ENCODE measurements around the gene ARHGAP4. TPM values are rescaled to one million over a fixed set of nuclear protein-coding genes. Genes with fewer than 3 reads are reported as not detected.
A peak's percentile ranks its signal among the peaks of the same experiment; 100 is the strongest.

Gene ARHGAP4
- total and polyA plus RNA-seq, 7 donors, result 8.4 to 122 (median 17.3) TPM

DNA sequence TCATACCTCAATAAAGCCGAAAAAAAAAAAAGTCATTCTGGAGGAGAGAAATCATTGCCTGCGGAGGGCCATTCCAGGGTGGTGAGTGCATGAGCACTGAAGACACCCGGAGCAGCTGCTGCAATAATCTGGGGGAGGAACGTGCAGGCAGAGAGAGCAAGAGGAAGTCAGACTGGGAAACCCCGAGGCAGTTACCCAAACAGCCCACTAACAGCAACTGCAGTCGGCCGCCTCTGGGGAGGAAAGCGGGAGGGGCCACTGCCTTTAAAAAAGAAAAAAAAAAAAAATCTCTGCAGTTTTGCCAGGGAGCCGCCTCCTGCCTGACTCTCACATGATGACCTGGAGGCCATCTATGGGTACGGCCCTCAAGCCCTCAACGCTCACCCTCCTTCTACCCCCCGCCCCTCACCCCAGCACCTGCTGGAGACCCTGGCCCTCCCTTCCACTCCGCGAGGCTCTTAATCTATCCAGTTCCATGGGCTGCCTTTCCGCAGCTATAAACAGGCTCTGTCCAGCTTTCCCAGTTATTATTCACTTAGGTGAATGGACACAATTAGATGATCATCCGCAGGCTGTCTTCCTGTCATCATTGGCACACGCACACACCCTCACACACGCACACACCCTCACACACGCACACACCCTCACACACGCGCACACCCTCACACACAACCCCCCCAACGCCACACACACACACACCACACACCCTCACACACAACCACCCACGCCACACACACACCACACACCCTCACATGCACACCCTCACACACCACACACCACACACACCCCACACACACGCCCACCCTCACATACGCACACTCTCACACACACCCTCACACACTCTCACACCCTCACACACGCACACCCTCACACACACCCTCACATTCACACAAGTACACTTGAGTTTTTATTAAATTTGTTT lies 25.0 kb downstream of the ARHGAP4 start:
- Histone ChIP-seq H3K27me3 (no peaks in the 10 kb centered on the region), H3K4me1 (peaks cover 0 to 15% (median 5%) of the 10 kb centered on the region in 4 donors), H3K36me3 (no peaks in the 10 kb centered on the region), H3K9me3 (no peaks in the 10 kb centered on the region), H3K27ac (peak overlapping the region in 3 of 4 donors; percentile 41 to 49 (median 42)), H3K4me3 (no peak overlapping the region)
- intact Hi-C loops (cut with DNase I), result no loop called here
- DNase-seq, result peak; percentile 86
- WGBS, 2 donors, result 11 to 23% methylated on average over 26 of the region's 26 CpGs
- TF ChIP-seq EP300 (IDR thresholded peaks at IDR 0.05) (no peak), POLR2A (IDR thresholded peaks at IDR 0.05) (no peak), POLR2AphosphoS5 (IDR thresholded peaks at IDR 0.05) (no peak)
- TF ChIP-seq, protein P1, sequence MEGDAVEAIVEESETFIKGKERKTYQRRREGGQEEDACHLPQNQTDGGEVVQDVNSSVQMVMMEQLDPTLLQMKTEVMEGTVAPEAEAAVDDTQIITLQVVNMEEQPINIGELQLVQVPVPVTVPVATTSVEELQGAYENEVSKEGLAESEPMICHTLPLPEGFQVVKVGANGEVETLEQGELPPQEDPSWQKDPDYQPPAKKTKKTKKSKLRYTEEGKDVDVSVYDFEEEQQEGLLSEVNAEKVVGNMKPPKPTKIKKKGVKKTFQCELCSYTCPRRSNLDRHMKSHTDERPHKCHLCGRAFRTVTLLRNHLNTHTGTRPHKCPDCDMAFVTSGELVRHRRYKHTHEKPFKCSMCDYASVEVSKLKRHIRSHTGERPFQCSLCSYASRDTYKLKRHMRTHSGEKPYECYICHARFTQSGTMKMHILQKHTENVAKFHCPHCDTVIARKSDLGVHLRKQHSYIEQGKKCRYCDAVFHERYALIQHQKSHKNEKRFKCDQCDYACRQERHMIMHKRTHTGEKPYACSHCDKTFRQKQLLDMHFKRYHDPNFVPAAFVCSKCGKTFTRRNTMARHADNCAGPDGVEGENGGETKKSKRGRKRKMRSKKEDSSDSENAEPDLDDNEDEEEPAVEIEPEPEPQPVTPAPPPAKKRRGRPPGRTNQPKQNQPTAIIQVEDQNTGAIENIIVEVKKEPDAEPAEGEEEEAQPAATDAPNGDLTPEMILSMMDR (IDR thresholded peaks at IDR 0.05), result no peak

- H3K27me3 ChIP-seq, result no peaks in the 10 kb centered on the region
- TF ChIP-seq POLR2AphosphoS5 (IDR thresholded peaks at IDR 0.05) (no peak), EP300 (IDR thresholded peaks at IDR 0.05) (no peak)
- TF ChIP-seq, protein P1 (IDR thresholded peaks at IDR 0.05), result no peak
- no peak overlapping the region for H3K27ac ChIP-seq
- H3K4me3 ChIP-seq, result no peak overlapping the region
- H3K4me1 ChIP-seq, result peaks cover 0 to 9% (median 3%) of the 10 kb centered on the region in 4 donors
- H3K9me3 ChIP-seq, result no peaks in the 10 kb centered on the region
- DNase-seq, result no peak
- H3K36me3 ChIP-seq, result no peaks in the 10 kb centered on the region
- intact Hi-C loops (cut with DNase I), result no loop called here
Observed at GRCh38 chrX:153897899-153898298, 28.2 kb downstream of the ARHGAP4 start.

- Histone ChIP-seq H3K27me3 (peaks cover 12 to 25% (median 20%) of the 10 kb centered on the region in 3 donors), H3K9me3 (no peaks in the 10 kb centered on the region), H3K4me3 (no peak overlapping the region), H3K27ac (no peak overlapping the region), H3K4me1 (peaks cover 0 to 10% (median 6%) of the 10 kb centered on the region in 4 donors), H3K36me3 (no peaks in the 10 kb centered on the region)
- no peak for DNase-seq
- no peak for TF ChIP-seq POLR2A (IDR thresholded peaks at IDR 0.05)
- TF ChIP-seq EP300 (IDR thresholded peaks at IDR 0.05), result no peak
- WGBS, 2 donors, result 92 to 93% methylated on average over 6 of the region's 6 CpGs
- intact Hi-C loops (cut with DNase I), result no loop called here
Observed at GRCh38 chrX:153889123-153889522, 36.9 kb downstream of the ARHGAP4 start.

DNA sequence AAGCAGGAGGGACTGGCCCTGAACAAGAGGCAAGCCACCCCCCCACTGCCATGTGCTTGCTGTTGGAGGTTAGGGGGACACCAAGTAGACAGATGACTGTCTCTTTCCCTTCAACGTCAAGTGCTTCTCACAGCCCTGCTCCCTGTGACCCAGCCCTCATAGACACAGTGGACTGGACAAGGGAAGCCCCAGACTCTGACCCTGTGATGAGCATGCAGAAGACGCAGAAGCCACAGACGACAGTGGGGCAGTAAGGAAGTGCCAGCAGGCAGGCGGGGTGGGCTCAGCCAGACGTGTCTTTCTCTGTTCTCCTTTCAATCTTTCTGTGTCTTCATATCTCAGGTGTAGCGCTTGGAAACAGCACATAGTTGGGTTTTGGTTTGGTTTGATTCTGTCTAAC lies 37.7 kb downstream of the ARHGAP4 start:
- Histone ChIP-seq H3K27ac (no peak overlapping the region), H3K4me3 (no peak overlapping the region), H3K27me3 (peaks cover 12 to 33% (median 23%) of the 10 kb centered on the region in 3 donors), H3K4me1 (peaks cover 0 to 10% (median 6%) of the 10 kb centered on the region in 4 donors), H3K9me3 (no peaks in the 10 kb centered on the region), H3K36me3 (no peaks in the 10 kb centered on the region)
- intact Hi-C loops (cut with DNase I), result no loop called here
- TF ChIP-seq POLR2A (IDR thresholded peaks at IDR 0.05), result no peak
- TF ChIP-seq, protein P1 (IDR thresholded peaks at IDR 0.05), result no peak
- no peak for TF ChIP-seq POLR2AphosphoS5 (IDR thresholded peaks at IDR 0.05)
- TF ChIP-seq EP300 (IDR thresholded peaks at IDR 0.05), result no peak
- WGBS, 2 donors, result 39 to 40% methylated on average over 6 of the region's 6 CpGs
- no peak for DNase-seq

- Histone ChIP-seq H3K4me3 (no peak overlapping the region), H3K27ac (peak overlapping the region in 1 of 4 donors; percentile 50), H3K9me3 (no peaks in the 10 kb centered on the region), H3K36me3 (no peaks in the 10 kb centered on the region), H3K27me3 (peaks cover 12 to 41% (median 23%) of the 10 kb centered on the region in 3 donors), H3K4me1 (peaks cover 0 to 10% (median 6%) of the 10 kb centered on the region in 4 donors)
- 59 to 78% methylated on average over 8 of the region's 8 CpGs for WGBS, 2 donors
- intact Hi-C loops (cut with DNase I), result no loop called here
- TF ChIP-seq POLR2A (IDR thresholded peaks at IDR 0.05), result no peak
- no peak for TF ChIP-seq POLR2AphosphoS5 (IDR thresholded peaks at IDR 0.05)
- TF ChIP-seq, protein P1 (IDR thresholded peaks at IDR 0.05), result no peak
- no peak for TF ChIP-seq EP300 (IDR thresholded peaks at IDR 0.05)
- no peak for DNase-seq
Observed at GRCh38 chrX:153887385-153887784, 38.7 kb downstream of the ARHGAP4 start.
